T-helper 2 cell treated with Interferon-gamma antibody and Interleukin-4, amounts not matched to agents 5 μg/mL and 100 μg/mL, for 36 hours (primary cell): Measurements from ENCODE around the gene GPSM1.
"Not testable (repeated sequence)": the region's sequence is repeated elsewhere in the genome, so short reads cannot be mapped to it uniquely, and the experiment has no call there.

ENCODE experiments used
- DNase-seq: peaks from one replicate; pipeline ENCODE4 v3.0.0; 2021; ENCODE audit warnings: low spot score
- H3K27ac Mint-ChIP-seq: one replicate; pipeline ENCODE4 v1.8.0; 2021; ENCODE audit warnings: mild to moderate bottlenecking, mixed read lengths
- H3K27me3 Mint-ChIP-seq: one replicate; pipeline ENCODE4 v1.8.0; 2021; ENCODE audit warnings: low read depth, mixed read lengths
- H3K36me3 Mint-ChIP-seq: one replicate; pipeline ENCODE4 v1.8.0; 2021; ENCODE audit warnings: low read depth, mixed read lengths
- H3K4me1 Mint-ChIP-seq: one replicate; pipeline ENCODE4 v1.8.0; 2021; ENCODE audit warnings: low read depth, mixed read lengths
- H3K4me3 Mint-ChIP-seq: one replicate; pipeline ENCODE4 v1.8.0; 2022; ENCODE audit warnings: mild to moderate bottlenecking, moderate library complexity, mixed read lengths
- H3K9me3 Mint-ChIP-seq: one replicate; pipeline ENCODE4 v1.8.0; 2021; ENCODE audit warnings: mixed read lengths

Gene GPSM1

GRCh38 chr9:136313111-136314055 is 14.0 kb upstream of the GPSM1 start:
- Mint-ChIP-seq H3K9me3 (peaks cover 23% of the 10 kb centered on the region), H3K27me3 (peaks cover 2% of the 10 kb centered on the region), H3K4me3 (no peak overlapping the region), H3K36me3 (no peaks in the 10 kb centered on the region), H3K4me1 (no peaks in the 10 kb centered on the region), H3K27ac (no peak overlapping the region)
- no peak for DNase-seq

GRCh38 chr9:136314056-136314416 is 13.3 kb upstream of the GPSM1 start:
- H3K9me3 Mint-ChIP-seq = peaks cover 23% of the 10 kb centered on the region
- DNase-seq = no peak
- no peak overlapping the region for H3K27ac Mint-ChIP-seq
- H3K4me3 Mint-ChIP-seq = no peak overlapping the region
- H3K4me1 Mint-ChIP-seq = no peaks in the 10 kb centered on the region
- H3K27me3 Mint-ChIP-seq = peaks cover 2% of the 10 kb centered on the region
- no peaks in the 10 kb centered on the region for H3K36me3 Mint-ChIP-seq

DNA sequence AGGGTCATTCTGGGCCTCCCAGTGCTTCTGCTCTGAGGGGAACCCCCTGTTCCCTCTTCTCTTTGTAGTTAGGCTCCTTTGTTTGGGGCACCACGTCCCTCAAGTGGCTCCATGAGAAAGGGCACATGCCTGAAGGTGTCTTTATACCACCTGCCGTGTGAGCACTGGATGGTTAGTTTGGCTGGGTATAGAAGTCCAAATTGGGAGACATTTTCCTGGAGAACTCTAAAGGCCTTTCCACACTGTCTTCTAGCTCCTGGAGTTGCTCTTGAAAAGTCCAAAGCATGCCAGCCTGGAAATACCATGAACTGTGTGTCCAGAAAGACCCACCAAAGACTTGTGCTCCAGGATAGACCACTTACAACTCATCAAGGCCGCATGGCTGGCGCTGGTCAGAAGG is 12.4 kb upstream of the GPSM1 start:
- Mint-ChIP-seq H3K27ac (no peak overlapping the region), H3K4me3 (no peak overlapping the region), H3K27me3 (peaks cover 2% of the 10 kb centered on the region), H3K9me3 (peaks cover 23% of the 10 kb centered on the region), H3K4me1 (no peaks in the 10 kb centered on the region), H3K36me3 (no peaks in the 10 kb centered on the region)
- DNase-seq = no peak

GRCh38 chr9:136316271-136316751 is 11.0 kb upstream of the GPSM1 start:
- no peak overlapping the region for H3K4me3 Mint-ChIP-seq

DNA sequence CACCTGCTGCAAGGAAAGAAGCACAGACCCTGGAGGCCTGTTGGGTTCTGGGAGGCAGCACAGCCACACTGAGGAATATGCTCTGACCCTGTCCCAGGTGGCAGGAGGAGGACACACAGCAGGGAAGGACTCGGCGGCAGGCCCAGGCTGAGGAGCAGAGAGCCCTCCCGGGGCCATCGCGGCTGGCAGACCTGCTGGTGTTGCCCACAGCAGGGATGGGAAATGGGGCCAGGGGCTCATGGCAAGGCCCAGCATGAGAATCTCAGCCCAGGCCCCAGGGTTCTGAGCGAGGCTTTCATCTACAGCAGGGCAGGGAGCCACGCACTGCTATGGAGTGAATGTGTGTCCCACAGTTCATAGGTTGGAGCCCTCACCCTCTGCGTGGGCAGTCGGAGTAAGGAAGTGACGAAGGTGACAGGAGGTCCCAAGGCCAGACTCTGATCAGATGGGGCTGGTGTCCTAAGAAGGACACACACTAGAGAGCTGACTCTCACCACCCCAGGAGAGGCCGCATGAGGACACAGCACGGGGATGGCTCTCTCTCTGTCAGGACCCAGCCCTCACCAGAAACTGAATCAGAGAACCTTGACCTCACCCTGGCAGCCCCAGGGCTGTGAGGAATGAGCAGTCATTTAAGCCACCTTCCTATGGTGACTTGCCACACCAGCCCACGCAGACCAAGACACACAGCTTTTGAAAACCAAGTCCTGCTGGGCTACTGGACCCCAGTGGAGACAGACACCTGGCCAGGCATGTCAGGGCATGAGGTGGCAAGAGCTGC is 10.3 kb upstream of the GPSM1 start:
- Mint-ChIP-seq H3K27ac (no peak overlapping the region), H3K4me1 (no peaks in the 10 kb centered on the region), H3K9me3 (peaks cover 23% of the 10 kb centered on the region), H3K27me3 (peaks cover 2% of the 10 kb centered on the region), H3K36me3 (no peaks in the 10 kb centered on the region), H3K4me3 (no peak overlapping the region)
- no peak for DNase-seq

More at GRCh38 chr9:136316271-136316751, 11.0 kb upstream of the GPSM1 start:
- no peaks in the 10 kb centered on the region for H3K4me1 Mint-ChIP-seq
- H3K27me3 Mint-ChIP-seq = peaks cover 2% of the 10 kb centered on the region
- peaks cover 23% of the 10 kb centered on the region for H3K9me3 Mint-ChIP-seq
- no peak for DNase-seq
- no peaks in the 10 kb centered on the region for H3K36me3 Mint-ChIP-seq
- H3K27ac Mint-ChIP-seq = peak overlapping the region; percentile 23

GRCh38 chr9:136317695-136318094 is 9.6 kb upstream of the GPSM1 start:
- Mint-ChIP-seq H3K27me3 (peaks cover 2% of the 10 kb centered on the region), H3K4me1 (no peaks in the 10 kb centered on the region), H3K4me3 (no peak overlapping the region), H3K36me3 (no peaks in the 10 kb centered on the region), H3K27ac (no peak overlapping the region), H3K9me3 (peaks cover 23% of the 10 kb centered on the region)
- no peak for DNase-seq

DNA sequence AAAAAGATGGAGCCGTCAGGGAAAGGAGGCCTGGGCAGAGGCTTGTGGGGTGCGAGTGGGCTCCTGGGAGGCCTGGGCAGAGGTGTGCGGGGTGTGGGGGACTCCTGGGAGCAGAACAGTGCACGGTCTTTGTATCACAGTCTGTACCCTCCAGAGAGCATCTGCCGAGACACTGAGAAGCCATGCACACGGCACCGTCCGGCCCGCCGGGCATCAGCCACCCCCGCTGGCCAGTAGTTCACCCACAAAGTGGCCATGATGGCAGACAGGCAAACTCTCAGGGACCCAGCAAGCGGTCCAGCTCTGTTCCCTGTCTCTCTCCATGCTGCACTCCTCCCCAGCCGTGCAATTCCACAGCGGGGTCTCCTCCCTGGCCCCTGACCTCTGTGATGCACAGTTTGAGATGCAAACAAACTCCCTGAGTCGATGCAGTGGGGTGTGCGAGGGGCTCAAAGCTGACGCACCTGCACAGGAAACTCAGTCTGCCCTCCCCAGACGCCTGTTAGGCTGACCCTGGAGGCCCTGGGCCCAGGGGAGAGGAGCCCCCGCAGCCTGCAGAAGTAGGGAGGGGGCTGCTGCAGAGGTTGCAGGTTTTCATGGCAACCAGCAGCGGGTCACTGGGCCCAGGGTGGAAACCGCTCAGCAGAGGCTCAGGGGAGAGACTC is 9.1 kb upstream of the GPSM1 start:
- Mint-ChIP-seq H3K4me3 (no peak overlapping the region), H3K4me1 (no peaks in the 10 kb centered on the region), H3K36me3 (no peaks in the 10 kb centered on the region), H3K27me3 (peaks cover 2% of the 10 kb centered on the region), H3K27ac (no peak overlapping the region), H3K9me3 (peaks cover 23% of the 10 kb centered on the region)
- no peak for DNase-seq

DNA sequence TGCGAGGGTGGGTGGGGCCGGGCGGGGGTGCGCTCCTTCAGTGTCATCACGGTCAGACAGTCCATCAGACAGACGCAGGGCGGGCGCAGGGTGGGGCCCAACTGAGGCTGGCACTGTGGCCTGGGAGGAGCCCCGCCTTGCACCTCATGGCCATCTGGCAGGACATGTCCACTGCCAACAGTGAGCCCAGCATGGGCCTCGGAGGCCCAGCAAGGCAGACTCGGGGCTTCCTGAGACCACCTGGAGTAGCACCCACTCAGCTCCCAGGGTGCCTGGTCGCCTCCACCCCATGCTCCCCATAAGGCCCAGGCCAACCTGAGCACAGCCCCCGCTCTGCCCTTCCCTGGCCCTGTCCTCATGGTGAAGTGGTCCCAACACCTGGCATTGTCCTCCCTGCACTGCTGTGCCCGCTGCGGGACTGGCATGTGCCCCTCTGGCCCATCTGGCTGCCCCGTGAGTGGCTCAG is 8.5 kb upstream of the GPSM1 start:
- no peak for DNase-seq
- H3K4me3 Mint-ChIP-seq = no peak overlapping the region

DNA sequence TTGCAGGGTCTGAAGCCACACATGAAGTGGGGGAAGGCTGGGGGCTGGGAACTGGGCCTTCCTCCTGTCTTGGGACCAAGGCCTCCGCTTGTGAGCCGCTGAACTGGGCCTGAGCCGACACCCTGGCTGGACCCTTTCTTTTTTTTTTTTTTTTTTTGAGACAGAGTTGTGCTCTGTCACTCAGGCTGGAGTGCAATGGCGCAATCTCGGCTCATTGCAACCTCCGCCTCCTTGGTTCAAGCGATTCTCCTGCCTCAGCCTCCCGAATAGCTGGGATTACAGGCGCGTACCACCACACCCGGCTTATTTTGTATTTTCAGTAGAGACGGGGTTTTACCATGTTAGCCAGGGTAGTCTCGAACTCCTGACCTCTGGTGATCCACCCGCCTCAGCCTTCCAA is 8.1 kb upstream of the GPSM1 start:
- not testable (repeated sequence) for H3K36me3 Mint-ChIP-seq, H3K27me3 Mint-ChIP-seq, H3K4me1 Mint-ChIP-seq, H3K27ac Mint-ChIP-seq, DNase-seq, H3K4me3 Mint-ChIP-seq
- peaks cover 23% of the 10 kb centered on the region for H3K9me3 Mint-ChIP-seq

More for the DNA sequence above, 8.5 kb upstream of the GPSM1 start:
- Mint-ChIP-seq H3K36me3 (no peaks in the 10 kb centered on the region), H3K4me1 (no peaks in the 10 kb centered on the region), H3K27me3 (peaks cover 2% of the 10 kb centered on the region), H3K9me3 (peaks cover 23% of the 10 kb centered on the region), H3K27ac (no peak overlapping the region)

GRCh38 chr9:136319955-136320354 is 7.4 kb upstream of the GPSM1 start:
- H3K9me3 Mint-ChIP-seq = peaks cover 17% of the 10 kb centered on the region
- H3K27ac Mint-ChIP-seq, H3K27me3 Mint-ChIP-seq, H3K4me3 Mint-ChIP-seq, H3K4me1 Mint-ChIP-seq, DNase-seq, H3K36me3 Mint-ChIP-seq: not testable (repeated sequence)

DNA sequence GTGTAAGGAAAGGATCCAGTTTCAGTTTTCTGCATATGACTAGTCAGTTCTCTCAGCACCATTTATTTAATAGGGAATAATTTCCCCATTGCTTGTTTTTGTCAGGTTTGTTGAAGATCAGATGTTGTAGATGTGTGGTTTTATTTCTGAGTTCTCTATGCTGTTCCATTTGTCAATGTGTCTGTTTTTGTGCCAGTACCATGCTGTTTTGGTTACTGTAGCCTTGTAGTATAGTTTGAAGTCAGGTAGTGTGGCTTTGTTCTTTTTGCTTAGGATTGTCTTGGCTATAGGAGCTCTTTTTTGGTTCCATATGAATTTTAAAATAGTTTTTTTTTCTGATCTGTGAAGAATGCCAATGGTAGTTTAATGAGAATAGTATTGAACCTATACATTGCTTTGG is 6.4 kb upstream of the GPSM1 start:
- H3K9me3 Mint-ChIP-seq, DNase-seq, H3K4me1 Mint-ChIP-seq, H3K36me3 Mint-ChIP-seq, H3K4me3 Mint-ChIP-seq, H3K27me3 Mint-ChIP-seq, H3K27ac Mint-ChIP-seq: not testable (repeated sequence)

GRCh38 chr9:136321561-136321960 is 5.8 kb upstream of the GPSM1 start:
- no peaks in the 10 kb centered on the region for H3K4me1 Mint-ChIP-seq
- H3K4me3 Mint-ChIP-seq = no peak overlapping the region
- no peak for DNase-seq
- no peaks in the 10 kb centered on the region for H3K36me3 Mint-ChIP-seq
- H3K9me3 Mint-ChIP-seq = peaks cover under 1% of the 10 kb centered on the region
- H3K27me3 Mint-ChIP-seq = no peaks in the 10 kb centered on the region
- H3K27ac Mint-ChIP-seq = no peak overlapping the region

DNA sequence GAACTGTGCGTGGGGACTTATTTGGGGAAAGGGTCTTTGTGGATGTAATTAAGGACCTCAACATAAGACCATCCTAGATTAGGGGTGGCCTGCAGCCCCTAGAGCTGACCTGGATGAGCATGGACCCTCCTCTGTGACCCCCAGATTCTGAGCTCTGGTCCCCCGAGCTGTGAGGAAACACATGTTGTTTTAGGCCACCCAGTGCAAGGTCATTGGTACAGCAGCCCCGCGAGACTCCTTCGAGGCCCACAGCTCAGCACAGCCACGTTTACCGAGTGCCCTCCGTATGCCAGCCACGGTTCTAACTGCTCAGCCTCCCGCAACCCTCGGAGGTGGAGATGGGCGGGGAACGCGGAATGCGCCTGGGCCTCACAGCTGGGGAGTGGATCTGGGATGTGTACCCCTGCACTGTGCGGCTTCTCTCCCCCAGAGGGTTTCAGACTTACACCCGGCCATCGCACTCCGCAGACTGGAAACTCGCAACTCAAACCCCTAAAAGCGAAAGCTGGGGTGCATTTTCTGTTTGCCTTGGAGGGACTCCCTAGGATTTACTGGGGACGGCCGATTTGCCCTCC is 4.5 kb upstream of the GPSM1 start:
- no peak for DNase-seq
- Mint-ChIP-seq H3K27ac (no peak overlapping the region), H3K9me3 (no peaks in the 10 kb centered on the region), H3K27me3 (no peaks in the 10 kb centered on the region), H3K36me3 (no peaks in the 10 kb centered on the region), H3K4me1 (no peaks in the 10 kb centered on the region), H3K4me3 (no peak overlapping the region)
